ENCODE data around the gene ANKRD52.
"Not testable (repeated sequence)": the region's sequence is repeated elsewhere in the genome, so short reads cannot be mapped to it uniquely, and the experiment has no call there.

The ANKRD52 gene

GRCh38 chr12:56258068-56258819 lies at the start of gene ANKRD52:
ANKRD52 (minus strand) TSS chr12:56258384; CDS start chr12:56258269, 115 bp downstream.
- peak; percentile 82 for DNase-seq

GRCh38 chr12:56307221-56307965 lies 49.2 kb upstream of the ANKRD52 start:
- DNase-seq = no peak

- DNase-seq = no peak
These were observed 46.8 kb upstream of the ANKRD52 start for GRCh38 chr12:56304872-56305590.

GRCh38 chr12:56304276-56304675 lies 46.1 kb upstream of the ANKRD52 start:
- no peak for DNase-seq

GRCh38 chr12:56300644-56301464 lies 42.7 kb upstream of the ANKRD52 start:
- no peak for DNase-seq

GRCh38 chr12:56299853-56300643 lies 41.9 kb upstream of the ANKRD52 start, which contains the start of gene CS:
CS (minus strand) TSS chr12:56300330; CDS start chr12:56300201, 129 bp downstream.
- peak; percentile 99 for DNase-seq

- DNase-seq = peak; percentile 35
These were observed 41.2 kb upstream of the ANKRD52 start for GRCh38 chr12:56299308-56299852.

- DNase-seq = no peak
These were observed 40.6 kb upstream of the ANKRD52 start for GRCh38 chr12:56298828-56299227.

- peak; percentile 27 for DNase-seq
These were observed 39.2 kb upstream of the ANKRD52 start for GRCh38 chr12:56297400-56297799.

- DNase-seq = no peak
These were observed 38.1 kb upstream of the ANKRD52 start for GRCh38 chr12:56296295-56296694.

- no peak for DNase-seq
These were observed 35.6 kb upstream of the ANKRD52 start for GRCh38 chr12:56293795-56294194.

GRCh38 chr12:56288705-56289387 lies 30.7 kb upstream of the ANKRD52 start:
- no peak for DNase-seq

GRCh38 chr12:56286044-56286830 lies 28.1 kb upstream of the ANKRD52 start:
- no peak for DNase-seq

- not testable (repeated sequence) for DNase-seq
These were observed 26.1 kb upstream of the ANKRD52 start for GRCh38 chr12:56284263-56284662.

- no peak for DNase-seq
These were observed 24.4 kb upstream of the ANKRD52 start for GRCh38 chr12:56282579-56282978.

GRCh38 chr12:56282030-56282429 lies 23.8 kb upstream of the ANKRD52 start:
- no peak for DNase-seq

- DNase-seq = no peak
These were observed 22.7 kb upstream of the ANKRD52 start for GRCh38 chr12:56280849-56281248.

- DNase-seq = no peak
These were observed 20.7 kb upstream of the ANKRD52 start for GRCh38 chr12:56278905-56279304.

GRCh38 chr12:56274299-56274698 lies 16.1 kb upstream of the ANKRD52 start:
- DNase-seq = no peak

- DNase-seq = not testable (repeated sequence)
These were observed 14.3 kb upstream of the ANKRD52 start for GRCh38 chr12:56272468-56272867.
